ENCODE measurements around the gene VGF.
A peak's percentile ranks its signal among the peaks of the same experiment; 100 is the strongest.

VGF gene

GRCh38 chr7:101165958-101166647 is 734 bp upstream of the VGF start:
- DNase-seq (ENCODE audit: low read depth) = no peak

- peak; percentile 70 for DNase-seq (ENCODE audit: low read depth)
These were observed 1.1 kb downstream of the VGF start for GRCh38 chr7:101164071-101164840.

GRCh38 chr7:101163279-101164070 is 1.9 kb downstream of the VGF start:
- peak; percentile 35 for DNase-seq (ENCODE audit: low read depth)

GRCh38 chr7:101162551-101163278 is 2.7 kb downstream of the VGF start:
- DNase-seq (ENCODE audit: low read depth) = peak; percentile 73

GRCh38 chr7:101161692-101162471 is 3.5 kb downstream of the VGF start:
- no peak for DNase-seq (ENCODE audit: low read depth)

GRCh38 chr7:101160910-101161309 is 4.5 kb downstream of the VGF start:
- DNase-seq (ENCODE audit: low read depth) = no peak

- DNase-seq (ENCODE audit: low read depth) = peak; percentile 72
These were observed 5.4 kb downstream of the VGF start for GRCh38 chr7:101159696-101160674.

- no peak for DNase-seq (ENCODE audit: low read depth)
These were observed 8.3 kb downstream of the VGF start for GRCh38 chr7:101156866-101157589.

- peak; percentile 38 for DNase-seq (ENCODE audit: low read depth)
These were observed 9.1 kb downstream of the VGF start for GRCh38 chr7:101156277-101156676.

- no peak for DNase-seq (ENCODE audit: low read depth)
These were observed 10.1 kb downstream of the VGF start for GRCh38 chr7:101155303-101155702.

- peak; percentile 19 for DNase-seq (ENCODE audit: low read depth)
These were observed 10.7 kb downstream of the VGF start for GRCh38 chr7:101154693-101155102.

GRCh38 chr7:101153969-101154692 is 11.2 kb downstream of the VGF start, which contains the start of gene AP1S1:
Gene AP1S1 (plus strand): TSS chr7:101154476. CDS start chr7:101154515, 39 bp downstream.
- peak; percentile 90 for DNase-seq (ENCODE audit: low read depth)

GRCh38 chr7:101151908-101152651 is 13.3 kb downstream of the VGF start:
- DNase-seq (ENCODE audit: low read depth) = no peak

GRCh38 chr7:101140746-101141382 is 24.5 kb downstream of the VGF start:
- no peak for DNase-seq (ENCODE audit: low read depth)

- DNase-seq (ENCODE audit: low read depth) = no peak
These were observed 25.1 kb downstream of the VGF start for GRCh38 chr7:101140339-101140699.

GRCh38 chr7:101138213-101138870 is 27.0 kb downstream of the VGF start:
- DNase-seq (ENCODE audit: low read depth) = peak; percentile 97
